ENCODE results near the gene STING1. TPM values are rescaled to one million over a fixed set of nuclear protein-coding genes. Genes with fewer than 3 reads are reported as not detected.

Gene STING1
- total RNA-seq, 3 donors from 2014 or later (not counting 1 experiment from before 2014, with no cell fraction given): 95.5 to 98.9 (median 96.6) TPM

GRCh38 chr5:139461176-139461575 lies 21.4 kb downstream of the STING1 start:
- peak overlapping the region in 1 of 2 donors; percentile 48 for H3K27ac Mint-ChIP-seq
- H3K4me1 ChIP-seq (ENCODE audit: control insufficient read depth, insufficient read depth, low read length): peaks cover 37% of the 10 kb centered on the region
- TF ChIP-seq CTCF (IDR thresholded peaks at IDR 0.05): no peak

GRCh38 chr5:139460455-139460854 lies 22.1 kb downstream of the STING1 start:
- H3K4me3 ChIP-seq (ENCODE audit: low read length): no peak overlapping the region
- Mint-ChIP-seq H3K27me3 (ENCODE audit: low read depth in 2 of 2) (no peaks in the 10 kb centered on the region), H3K4me1 (peaks cover 33 to 43% of the 10 kb centered on the region in 2 donors), H3K36me3 (no peaks in the 10 kb centered on the region), H3K4me3 (no peak overlapping the region), H3K27ac (peak overlapping the region in 1 of 2 donors; percentile 48), H3K9me3 (no peaks in the 10 kb centered on the region)
- intact Hi-C loops (cut with micrococcal nuclease): no loop called here
- TF ChIP-seq CTCF (IDR thresholded peaks at IDR 0.05): no peak
- ATAC-seq (no peak), DNase-seq (no peak)
- no peaks in the 10 kb centered on the region for H3K9me3 ChIP-seq (ENCODE audit: control insufficient read depth, insufficient read depth, low read length)
- H3K27ac ChIP-seq (ENCODE audit: low read length): no peak overlapping the region
- H3K4me1 ChIP-seq (ENCODE audit: control insufficient read depth, insufficient read depth, low read length): peaks cover 37% of the 10 kb centered on the region
- H3K36me3 ChIP-seq (ENCODE audit: control insufficient read depth, insufficient read depth, low read length): no peaks in the 10 kb centered on the region
- 91% methylated on average over 1 of the region's 1 CpG for WGBS (ENCODE audit: insufficient coverage)
- no peaks in the 10 kb centered on the region for H3K27me3 ChIP-seq (ENCODE audit: control insufficient read depth, insufficient read depth, low read length)

More at GRCh38 chr5:139461176-139461575, 21.4 kb downstream of the STING1 start:
- no peaks in the 10 kb centered on the region for H3K9me3 ChIP-seq (ENCODE audit: control insufficient read depth, insufficient read depth, low read length)
- no peak for ATAC-seq
- DNase-seq: no peak
- no peaks in the 10 kb centered on the region for H3K27me3 Mint-ChIP-seq (ENCODE audit: low read depth in 2 of 2)
- H3K27ac ChIP-seq (ENCODE audit: low read length): no peak overlapping the region
- H3K36me3 Mint-ChIP-seq: no peaks in the 10 kb centered on the region
- 85% methylated on average over 7 of the region's 7 CpGs for WGBS (ENCODE audit: insufficient coverage)
- intact Hi-C loops (cut with micrococcal nuclease): no loop called here
- peaks cover 32 to 42% of the 10 kb centered on the region in 2 donors for H3K4me1 Mint-ChIP-seq
- no peak overlapping the region for H3K4me3 ChIP-seq (ENCODE audit: low read length)
- no peaks in the 10 kb centered on the region for H3K9me3 Mint-ChIP-seq
- no peaks in the 10 kb centered on the region for H3K36me3 ChIP-seq (ENCODE audit: control insufficient read depth, insufficient read depth, low read length)
- H3K27me3 ChIP-seq (ENCODE audit: control insufficient read depth, insufficient read depth, low read length): no peaks in the 10 kb centered on the region
- no peak overlapping the region for H3K4me3 Mint-ChIP-seq

- H3K36me3 Mint-ChIP-seq: no peaks in the 10 kb centered on the region
- H3K4me1 ChIP-seq (ENCODE audit: control insufficient read depth, insufficient read depth, low read length): peaks cover 41% of the 10 kb centered on the region
These were observed 23.1 kb downstream of the STING1 start for GRCh38 chr5:139459451-139459934.

More at GRCh38 chr5:139459451-139459934, 23.1 kb downstream of the STING1 start:
- peak overlapping the region; percentile 57 to 92 for H3K27ac Mint-ChIP-seq
- Histone ChIP-seq H3K27me3 (ENCODE audit: control insufficient read depth, insufficient read depth, low read length) (no peaks in the 10 kb centered on the region), H3K27ac (ENCODE audit: low read length) (peak overlapping the region; percentile 61), H3K4me3 (ENCODE audit: low read length) (no peak overlapping the region), H3K9me3 (ENCODE audit: control insufficient read depth, insufficient read depth, low read length) (no peaks in the 10 kb centered on the region), H3K36me3 (ENCODE audit: control insufficient read depth, insufficient read depth, low read length) (no peaks in the 10 kb centered on the region)
- no peaks in the 10 kb centered on the region for H3K27me3 Mint-ChIP-seq (ENCODE audit: low read depth in 2 of 2)
- no peaks in the 10 kb centered on the region for H3K9me3 Mint-ChIP-seq
- DNase-seq (no peak), ATAC-seq (no peak)
- TF ChIP-seq CTCF (IDR thresholded peaks at IDR 0.05): no peak
- intact Hi-C loops (cut with micrococcal nuclease): loop anchor here (5.0 to 10.0 kb wide), 2 partner anchors 57 to 255 kb away; partner anchors contain the start of gene SPATA24
- WGBS (ENCODE audit: insufficient coverage): 77% methylated on average over 8 of the region's 8 CpGs
- H3K4me3 Mint-ChIP-seq: no peak overlapping the region
- peaks cover 33 to 52% of the 10 kb centered on the region in 2 donors for H3K4me1 Mint-ChIP-seq
